Immature natural killer cell (primary cell): ENCODE data around the gene SGCE. TPM values are rescaled to one million over a fixed set of nuclear protein-coding genes. Genes with fewer than 3 reads are reported as not detected.

Experiments used
- DNase-seq, 3 donors: peaks; one replicate each; pipeline ENCODE4 v3.0.0; 2022; ENCODE audit warnings: mixed read lengths in 1 of 3
- H3K27ac Mint-ChIP-seq, 6 donors: one replicate each; pipeline ENCODE4 v1.8.0; 2020; ENCODE audit warnings: mixed read lengths in 6 of 6, mild to moderate bottlenecking in 5 of 6, inconsistent platforms in 4 of 6, moderate library complexity in 3 of 6
- H3K27me3 Mint-ChIP-seq, 3 donors: one replicate each; pipeline ENCODE4 v1.8.0; 2020 to 2021; ENCODE audit warnings: low read depth in 3 of 3, mild to moderate bottlenecking in 3 of 3, mixed read lengths in 3 of 3, moderate library complexity in 3 of 3, inconsistent platforms in 1 of 3
- H3K36me3 Mint-ChIP-seq, 3 donors: one replicate each; pipeline ENCODE4 v1.8.0; 2020; ENCODE audit warnings: mixed read lengths in 3 of 3, inconsistent platforms in 2 of 3, mild to moderate bottlenecking in 2 of 3
- H3K4me1 Mint-ChIP-seq, 2 donors: one replicate each; pipeline ENCODE4 v1.8.0; 2020; ENCODE audit warnings: inconsistent platforms in 2 of 2, mild to moderate bottlenecking in 2 of 2, mixed read lengths in 2 of 2, moderate library complexity in 1 of 2
- H3K4me3 Mint-ChIP-seq, 5 donors: one replicate each; pipeline ENCODE4 v1.8.0; 2020; ENCODE audit warnings: mild to moderate bottlenecking in 5 of 5, mixed read lengths in 5 of 5, inconsistent platforms in 3 of 5, moderate library complexity in 3 of 5
- H3K9me3 Mint-ChIP-seq, 6 donors: one replicate each; pipeline ENCODE4 v1.8.0; 2020; ENCODE audit warnings: mild to moderate bottlenecking in 6 of 6, mixed read lengths in 6 of 6, inconsistent platforms in 4 of 6, moderate library complexity in 3 of 6
- polyA plus RNA-seq, 3 donors: library from polyadenylated mRNA; unstranded; fragments of 300-500 nt; fragmentation: Illumina TruSeq; gene quantifications; one replicate each; pipeline ENCODE4 v1.2.3, GENCODE V29; 2021

Gene SGCE
- polyA plus RNA-seq, 3 donors from 2014 or later, result 0.78 to 2.6 (median 2.0) TPM

DNA sequence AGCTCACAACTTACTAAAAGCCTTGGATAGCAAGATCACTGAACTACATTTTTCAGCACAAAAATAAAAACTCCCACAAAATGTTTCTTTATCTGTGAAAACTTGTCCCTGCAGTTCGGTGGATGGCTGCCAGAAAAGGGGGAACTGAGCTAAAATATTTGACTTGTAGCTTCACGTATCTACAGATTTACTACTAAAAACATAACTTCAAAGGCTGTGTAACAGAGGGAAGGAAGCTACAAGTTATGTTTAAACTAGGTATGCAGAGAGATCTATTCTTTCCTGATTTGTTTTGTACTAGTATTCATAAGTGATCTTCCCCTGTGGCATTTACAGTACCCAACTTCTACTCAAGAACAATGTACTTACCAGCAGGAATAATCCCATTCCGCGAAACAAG lies 25.1 kb downstream of the SGCE start:
- H3K4me1 Mint-ChIP-seq, result no peaks in the 10 kb centered on the region
- H3K27me3 Mint-ChIP-seq, result peaks cover 0 to 4% (median 0%) of the 10 kb centered on the region in 3 donors
- no peak overlapping the region for H3K4me3 Mint-ChIP-seq
- no peak overlapping the region for H3K27ac Mint-ChIP-seq
- no peaks in the 10 kb centered on the region for H3K36me3 Mint-ChIP-seq
- no peaks in the 10 kb centered on the region for H3K9me3 Mint-ChIP-seq
- no peak for DNase-seq

DNA sequence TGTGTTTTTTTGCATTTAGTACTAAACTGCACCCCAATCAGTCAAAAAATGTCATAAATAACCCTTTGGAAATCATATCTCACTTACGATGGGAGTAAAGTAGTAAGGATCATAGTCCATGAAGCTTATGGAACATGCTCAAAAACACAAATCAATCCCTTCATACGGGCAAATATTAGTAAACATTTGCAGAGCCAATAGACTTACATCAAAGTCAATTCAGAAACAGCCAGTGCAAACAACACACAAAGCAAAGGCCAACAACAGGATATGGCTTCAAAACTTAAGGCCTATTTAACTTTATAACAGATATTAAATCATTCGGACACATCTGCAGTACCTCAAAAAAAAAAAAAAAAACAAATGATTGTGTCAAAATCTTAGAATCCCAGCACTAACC lies 32.1 kb downstream of the SGCE start:
- Mint-ChIP-seq H3K4me3 (no peak overlapping the region), H3K27me3 (peaks cover 0 to 4% (median 0%) of the 10 kb centered on the region in 3 donors)
- DNase-seq, result no peak

DNA sequence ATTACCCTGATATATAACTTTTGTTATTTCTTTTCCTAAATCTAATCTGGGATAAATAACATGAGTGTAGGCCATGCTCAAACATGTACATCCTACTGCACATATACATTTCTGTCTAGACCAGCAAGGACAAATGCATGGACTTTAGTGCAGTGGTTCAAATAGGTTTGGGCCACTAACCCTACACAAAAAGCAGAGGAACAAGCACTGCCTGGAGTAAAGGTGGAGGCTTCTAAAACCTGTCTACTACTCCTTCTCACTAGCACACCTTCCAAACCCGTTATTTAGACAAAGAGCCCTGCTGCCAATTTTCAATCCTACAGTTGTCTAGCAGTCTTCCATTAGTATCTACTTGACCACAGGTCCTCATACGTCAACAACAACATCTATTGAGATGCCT lies 34.8 kb downstream of the SGCE start:
- Mint-ChIP-seq H3K36me3 (no peaks in the 10 kb centered on the region), H3K27ac (no peak overlapping the region), H3K4me3 (no peak overlapping the region), H3K27me3 (peaks cover 0 to 4% (median 0%) of the 10 kb centered on the region in 3 donors), H3K4me1 (peaks cover 3 to 6% of the 10 kb centered on the region in 2 donors), H3K9me3 (no peaks in the 10 kb centered on the region)
- DNase-seq, result no peak

More for the DNA sequence above, 32.1 kb downstream of the SGCE start:
- H3K36me3 Mint-ChIP-seq, result no peaks in the 10 kb centered on the region
- peaks cover 3 to 6% of the 10 kb centered on the region in 2 donors for H3K4me1 Mint-ChIP-seq
- H3K9me3 Mint-ChIP-seq, result no peaks in the 10 kb centered on the region
- no peak overlapping the region for H3K27ac Mint-ChIP-seq

DNA sequence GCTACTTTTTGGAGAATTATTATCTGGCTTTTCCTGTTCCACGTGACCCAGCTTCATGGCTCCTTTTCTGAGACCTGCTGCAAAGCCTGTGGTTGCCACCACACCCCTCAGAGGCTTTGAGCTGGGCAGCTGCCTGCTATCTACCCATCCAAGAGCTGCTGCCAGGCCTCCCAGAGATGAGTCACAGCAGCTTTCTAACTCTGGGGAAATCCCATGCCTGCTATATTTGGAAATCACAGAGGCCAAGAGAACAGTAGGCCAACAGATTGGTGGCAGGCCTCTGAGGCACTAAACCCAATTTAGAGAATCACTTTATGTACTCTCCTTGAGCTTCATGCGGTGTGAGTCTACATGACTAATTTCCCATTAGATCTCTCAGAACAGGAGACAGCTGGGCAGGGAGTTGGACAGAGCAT lies 35.2 kb downstream of the SGCE start:
- no peak overlapping the region for H3K4me3 Mint-ChIP-seq
- H3K9me3 Mint-ChIP-seq, result no peaks in the 10 kb centered on the region
- H3K4me1 Mint-ChIP-seq, result peaks cover 3 to 6% of the 10 kb centered on the region in 2 donors
- peaks cover 0 to 4% (median 0%) of the 10 kb centered on the region in 3 donors for H3K27me3 Mint-ChIP-seq
- peak in 1 of 3 donors; percentile 12 for DNase-seq
- H3K36me3 Mint-ChIP-seq, result no peaks in the 10 kb centered on the region
- no peak overlapping the region for H3K27ac Mint-ChIP-seq

GRCh38 chr7:94618126-94618525 lies 37.8 kb downstream of the SGCE start:
- Mint-ChIP-seq H3K4me1 (peaks cover 3 to 6% of the 10 kb centered on the region in 2 donors), H3K4me3 (no peak overlapping the region), H3K27me3 (peaks cover 0 to 2% (median 0%) of the 10 kb centered on the region in 3 donors), H3K27ac (no peak overlapping the region), H3K9me3 (no peaks in the 10 kb centered on the region), H3K36me3 (no peaks in the 10 kb centered on the region)
- DNase-seq, result no peak

DNA sequence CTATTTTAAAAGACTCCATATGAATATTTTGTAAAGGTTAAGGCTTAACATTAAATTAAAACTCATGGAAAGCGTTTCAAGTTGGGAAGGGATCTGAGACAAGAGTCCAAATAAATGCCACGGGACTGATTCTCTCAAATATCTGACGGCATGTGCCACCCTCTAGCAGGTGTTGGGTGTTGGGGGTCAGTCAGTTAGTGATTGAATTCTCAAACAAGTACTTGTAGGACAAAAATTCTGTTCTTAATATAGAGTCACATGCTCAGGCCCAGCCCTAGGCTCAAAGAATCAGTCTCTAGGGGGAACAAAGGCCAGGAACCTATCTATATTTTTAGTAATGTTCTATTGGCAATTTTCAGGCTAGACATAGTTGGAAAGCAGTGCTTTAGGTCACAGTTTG lies 39.1 kb downstream of the SGCE start:
- Mint-ChIP-seq H3K4me3 (no peak overlapping the region), H3K27ac (no peak overlapping the region), H3K27me3 (peaks cover 0 to 3% (median 0%) of the 10 kb centered on the region in 3 donors), H3K36me3 (no peaks in the 10 kb centered on the region), H3K4me1 (peaks cover 3 to 6% of the 10 kb centered on the region in 2 donors), H3K9me3 (peaks cover 0 to 2% (median 0%) of the 10 kb centered on the region in 6 donors)
- DNase-seq, result no peak

GRCh38 chr7:94615666-94616065 lies 40.3 kb downstream of the SGCE start:
- Mint-ChIP-seq H3K36me3 (no peaks in the 10 kb centered on the region), H3K27ac (no peak overlapping the region), H3K4me3 (no peak overlapping the region), H3K27me3 (peaks cover 0 to 3% (median 0%) of the 10 kb centered on the region in 3 donors), H3K9me3 (peaks cover 0 to 2% (median 0%) of the 10 kb centered on the region in 6 donors), H3K4me1 (peaks cover 1 to 2% of the 10 kb centered on the region in 2 donors)
- DNase-seq, result no peak

DNA sequence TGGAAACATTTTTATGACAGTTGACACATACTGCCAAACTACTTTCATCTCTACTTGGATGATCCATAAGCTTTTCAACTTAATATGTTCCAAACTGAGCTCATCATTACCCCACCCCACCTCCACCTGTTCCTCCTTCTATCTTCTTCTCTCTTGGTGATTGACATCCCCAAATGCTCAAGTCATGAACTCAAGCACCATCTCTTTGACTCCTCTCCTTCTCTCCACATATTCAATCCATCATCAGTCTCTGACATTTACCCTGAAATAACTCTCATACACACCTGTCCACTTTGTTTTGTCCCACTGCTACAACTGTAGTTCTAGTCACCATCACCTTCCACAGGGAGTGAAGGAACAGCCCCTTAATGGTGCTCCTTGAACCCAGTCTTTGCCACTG lies 43.3 kb downstream of the SGCE start:
- Mint-ChIP-seq H3K9me3 (peaks cover 0 to 10% (median 3%) of the 10 kb centered on the region in 6 donors), H3K27ac (no peak overlapping the region), H3K4me3 (no peak overlapping the region), H3K27me3 (peaks cover 0 to 4% (median 2%) of the 10 kb centered on the region in 3 donors), H3K4me1 (no peaks in the 10 kb centered on the region), H3K36me3 (no peaks in the 10 kb centered on the region)
- no peak for DNase-seq

- DNase-seq, result no peak
- Mint-ChIP-seq H3K27ac (no peak overlapping the region), H3K27me3 (peaks cover 0 to 4% (median 2%) of the 10 kb centered on the region in 3 donors), H3K4me1 (no peaks in the 10 kb centered on the region), H3K9me3 (peaks cover 0 to 13% (median 4%) of the 10 kb centered on the region in 6 donors), H3K4me3 (no peak overlapping the region), H3K36me3 (peaks cover 0 to under 1% (median 0%) of the 10 kb centered on the region in 3 donors)
Observed at GRCh38 chr7:94612253-94612652, 43.7 kb downstream of the SGCE start.

GRCh38 chr7:94609561-94609960 lies 46.4 kb downstream of the SGCE start:
- no peak overlapping the region for H3K27ac Mint-ChIP-seq
- peaks cover 2 to 25% (median 13%) of the 10 kb centered on the region in 6 donors for H3K9me3 Mint-ChIP-seq
- H3K36me3 Mint-ChIP-seq, result peaks cover 3 to 6% (median 3%) of the 10 kb centered on the region in 3 donors
- DNase-seq, result no peak
- peaks cover 2 to 5% (median 4%) of the 10 kb centered on the region in 3 donors for H3K27me3 Mint-ChIP-seq
- no peak overlapping the region for H3K4me3 Mint-ChIP-seq
- no peaks in the 10 kb centered on the region for H3K4me1 Mint-ChIP-seq

DNA sequence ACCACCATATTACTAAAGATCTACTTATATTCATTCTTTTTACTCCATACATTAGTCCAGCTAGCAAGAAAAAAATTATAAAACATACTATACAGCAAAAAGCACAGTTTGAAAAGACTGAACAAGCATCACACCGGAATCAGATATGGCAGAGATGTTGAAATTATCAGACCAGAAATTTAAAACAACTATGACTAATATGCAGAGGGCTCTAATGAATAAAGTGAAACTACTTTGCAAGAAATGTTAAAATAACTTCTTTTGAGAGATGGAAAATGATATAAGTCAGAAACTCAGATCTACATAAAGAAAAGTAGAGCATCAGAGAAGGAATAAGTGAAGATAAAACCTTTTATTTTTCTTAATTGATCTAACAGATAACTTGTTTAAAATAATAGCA lies 50.9 kb downstream of the SGCE start:
- Mint-ChIP-seq H3K4me1 (no peaks in the 10 kb centered on the region), H3K27me3 (peaks cover 2 to 4% (median 3%) of the 10 kb centered on the region in 3 donors), H3K27ac (no peak overlapping the region), H3K9me3 (peaks cover 2 to 25% (median 13%) of the 10 kb centered on the region in 6 donors), H3K36me3 (peaks cover 3 to 6% (median 3%) of the 10 kb centered on the region in 3 donors), H3K4me3 (no peak overlapping the region)
- no peak for DNase-seq

DNA sequence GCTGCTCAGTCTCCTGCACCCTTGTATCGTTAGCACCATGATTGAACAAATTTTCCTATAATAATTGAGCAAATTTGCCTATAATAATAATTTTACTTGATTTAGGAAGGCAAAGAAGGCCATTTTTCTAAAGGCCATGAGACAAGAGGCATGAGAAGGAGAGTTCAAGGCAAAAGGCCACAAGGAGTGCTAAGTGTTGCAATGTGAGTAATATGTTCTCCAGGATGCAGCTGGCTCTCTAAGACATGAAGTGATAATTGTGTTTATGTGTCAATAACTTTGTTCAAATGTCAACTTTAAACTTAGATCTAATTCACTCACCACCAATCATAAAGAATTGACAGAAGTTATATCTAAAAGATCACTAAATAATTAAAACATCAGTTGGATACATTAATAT lies 53.8 kb downstream of the SGCE start:
- Mint-ChIP-seq H3K9me3 (peaks cover 2 to 12% (median 8%) of the 10 kb centered on the region in 6 donors), H3K27ac (no peak overlapping the region), H3K27me3 (peaks cover 0 to 3% (median 2%) of the 10 kb centered on the region in 3 donors), H3K4me1 (no peaks in the 10 kb centered on the region), H3K36me3 (peaks cover 1 to 6% (median 3%) of the 10 kb centered on the region in 3 donors), H3K4me3 (no peak overlapping the region)
- DNase-seq, result no peak

GRCh38 chr7:94600267-94600666 lies 55.7 kb downstream of the SGCE start:
- H3K27me3 Mint-ChIP-seq, result peaks cover 0 to 2% (median 0%) of the 10 kb centered on the region in 3 donors
- no peak for DNase-seq
- no peak overlapping the region for H3K27ac Mint-ChIP-seq
- H3K4me3 Mint-ChIP-seq, result no peak overlapping the region
- H3K9me3 Mint-ChIP-seq, result no peaks in the 10 kb centered on the region
- H3K36me3 Mint-ChIP-seq, result no peaks in the 10 kb centered on the region
- no peaks in the 10 kb centered on the region for H3K4me1 Mint-ChIP-seq

DNA sequence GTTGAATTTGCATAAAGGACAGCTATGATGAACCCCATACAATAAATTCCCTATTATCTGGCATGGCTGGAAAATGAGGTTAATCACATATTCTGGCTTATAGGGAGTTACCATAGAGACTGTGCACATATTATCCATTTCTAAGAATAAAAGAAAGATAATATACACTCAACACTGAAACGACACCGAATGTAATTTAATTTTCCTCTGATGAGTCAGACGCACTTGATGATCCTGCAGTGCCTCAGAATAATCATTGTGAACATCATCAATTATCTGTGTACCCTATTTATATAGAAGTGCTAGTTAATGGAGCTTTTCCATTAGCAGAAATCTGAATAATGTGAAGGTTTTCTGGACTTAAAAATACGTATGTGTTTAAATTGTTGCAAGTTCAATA lies 60.2 kb downstream of the SGCE start:
- no peak overlapping the region for H3K27ac Mint-ChIP-seq
- no peaks in the 10 kb centered on the region for H3K36me3 Mint-ChIP-seq
- no peaks in the 10 kb centered on the region for H3K4me1 Mint-ChIP-seq
- no peak overlapping the region for H3K4me3 Mint-ChIP-seq
- DNase-seq, result no peak
- H3K27me3 Mint-ChIP-seq, result no peaks in the 10 kb centered on the region
- H3K9me3 Mint-ChIP-seq, result no peaks in the 10 kb centered on the region

DNA sequence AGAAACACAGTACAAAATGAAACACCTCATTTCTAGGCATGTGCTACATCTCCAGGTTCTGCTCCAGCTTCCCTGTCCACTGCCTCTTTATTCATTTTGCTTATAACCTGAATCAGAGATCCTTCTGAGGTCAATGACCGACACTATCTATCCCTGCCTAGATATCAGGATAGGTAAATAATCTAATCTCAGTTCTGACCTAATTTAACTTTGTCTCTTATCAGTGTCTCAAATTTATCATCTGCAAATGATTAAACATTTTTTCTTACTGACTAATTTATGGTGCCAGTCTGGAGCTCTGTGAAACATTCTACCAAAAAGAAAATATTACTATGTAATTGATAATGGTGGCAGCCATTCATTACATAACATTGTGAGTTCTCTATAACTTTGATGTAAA lies 61.1 kb downstream of the SGCE start:
- no peak overlapping the region for H3K27ac Mint-ChIP-seq
- peaks cover 0 to 8% (median 0%) of the 10 kb centered on the region in 3 donors for H3K36me3 Mint-ChIP-seq
- H3K4me1 Mint-ChIP-seq, result no peaks in the 10 kb centered on the region
- H3K4me3 Mint-ChIP-seq, result no peak overlapping the region
- no peaks in the 10 kb centered on the region for H3K9me3 Mint-ChIP-seq
- H3K27me3 Mint-ChIP-seq, result no peaks in the 10 kb centered on the region
- DNase-seq, result no peak
